GM18511 (cell line): Measurements from ENCODE around the gene CNTN4.
"Not testable (repeated sequence)": the region's sequence is repeated elsewhere in the genome, so short reads cannot be mapped to it uniquely, and the experiment has no call there.

Source experiments
- ATAC-seq: cut with Tn5 transposase; IDR thresholded peaks from one replicate; pipeline ENCODE4 v1.9.1; 2021; ENCODE audit warnings: mild to moderate bottlenecking, moderate library complexity; ENCODE audit not compliant: unreplicated experiment

Gene CNTN4

DNA sequence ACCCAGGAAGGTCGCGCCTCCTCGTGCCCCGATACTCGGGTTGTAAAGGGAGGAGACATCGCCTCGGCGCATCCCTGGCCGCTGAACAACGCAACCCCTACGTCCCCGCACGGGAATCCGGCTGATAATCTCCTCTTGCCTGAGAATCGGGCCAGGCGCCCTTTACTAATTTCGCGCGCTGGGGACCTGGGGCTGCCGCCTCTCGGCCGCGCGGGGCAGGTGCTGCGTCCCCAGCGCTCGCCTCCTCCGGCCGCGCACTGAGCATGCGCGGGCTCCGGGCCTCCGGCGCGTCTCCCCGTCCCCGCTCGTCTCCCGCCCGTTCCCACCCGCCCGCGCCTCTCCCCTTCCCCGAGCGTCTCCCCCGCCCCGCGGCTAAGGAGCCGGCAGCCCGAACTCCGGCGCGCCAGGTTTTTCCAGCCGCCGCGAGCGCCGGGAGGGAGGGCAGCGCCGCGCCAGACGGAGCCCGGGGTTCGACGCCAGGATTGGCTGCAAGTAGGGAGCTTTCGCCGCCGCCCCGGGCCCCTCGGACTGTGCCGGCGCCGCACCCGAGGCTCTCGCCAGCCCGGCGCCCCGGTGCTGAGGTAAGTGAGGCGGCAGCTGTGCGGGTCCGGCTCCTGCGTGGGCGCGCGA, at the start of gene CNTN4:
Gene CNTN4 (plus strand): TSS at position 469 of the 630 bp plus-strand sequence.
- peak; percentile 68 for ATAC-seq

- ATAC-seq, result no peak
These were observed 37.3 kb upstream of the CNTN4 start for GRCh38 chr3:2061360-2061759.

DNA sequence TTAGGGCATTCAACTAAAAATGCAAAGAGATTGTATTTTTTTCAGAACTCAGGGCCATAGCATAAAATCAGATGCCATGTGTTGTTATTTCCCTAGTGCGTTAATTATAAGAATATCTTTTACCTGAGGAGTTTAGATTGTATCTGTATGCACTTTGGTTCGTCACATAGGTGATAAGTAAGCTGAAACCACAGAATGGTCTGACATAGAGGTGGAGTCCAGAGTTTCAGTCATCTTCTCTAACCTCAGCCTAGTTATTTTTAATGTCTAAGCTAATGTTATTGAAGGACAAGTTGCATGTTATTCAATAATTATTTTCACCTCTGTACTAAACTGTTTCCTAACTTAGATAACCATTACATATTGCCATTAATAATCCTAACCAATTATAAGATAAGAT, 27.1 kb upstream of the CNTN4 start:
- no peak for ATAC-seq

DNA sequence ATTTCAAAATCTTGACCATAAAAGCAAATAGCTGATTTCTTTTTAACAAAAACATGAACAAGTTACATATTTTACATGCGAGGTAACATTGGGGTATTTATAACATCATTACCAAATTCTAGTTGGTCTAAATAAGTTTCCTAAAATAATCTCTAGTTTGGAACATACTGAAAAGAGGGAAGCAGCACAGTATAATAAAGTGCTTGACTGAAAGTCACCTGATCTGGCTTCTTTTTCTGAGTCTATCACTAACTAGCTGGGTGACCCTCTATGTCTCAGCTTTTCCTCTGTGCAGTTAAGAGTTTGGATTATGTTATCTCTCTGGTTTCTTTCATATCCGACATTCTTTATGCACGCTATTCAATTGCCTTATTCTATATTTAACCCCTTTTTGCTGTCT, 19.8 kb upstream of the CNTN4 start:
- no peak for ATAC-seq

- no peak for ATAC-seq
These were observed 15.7 kb upstream of the CNTN4 start for GRCh38 chr3:2082871-2083480.

- not testable (repeated sequence) for ATAC-seq
These were observed 15.1 kb upstream of the CNTN4 start for GRCh38 chr3:2083558-2083957.

DNA sequence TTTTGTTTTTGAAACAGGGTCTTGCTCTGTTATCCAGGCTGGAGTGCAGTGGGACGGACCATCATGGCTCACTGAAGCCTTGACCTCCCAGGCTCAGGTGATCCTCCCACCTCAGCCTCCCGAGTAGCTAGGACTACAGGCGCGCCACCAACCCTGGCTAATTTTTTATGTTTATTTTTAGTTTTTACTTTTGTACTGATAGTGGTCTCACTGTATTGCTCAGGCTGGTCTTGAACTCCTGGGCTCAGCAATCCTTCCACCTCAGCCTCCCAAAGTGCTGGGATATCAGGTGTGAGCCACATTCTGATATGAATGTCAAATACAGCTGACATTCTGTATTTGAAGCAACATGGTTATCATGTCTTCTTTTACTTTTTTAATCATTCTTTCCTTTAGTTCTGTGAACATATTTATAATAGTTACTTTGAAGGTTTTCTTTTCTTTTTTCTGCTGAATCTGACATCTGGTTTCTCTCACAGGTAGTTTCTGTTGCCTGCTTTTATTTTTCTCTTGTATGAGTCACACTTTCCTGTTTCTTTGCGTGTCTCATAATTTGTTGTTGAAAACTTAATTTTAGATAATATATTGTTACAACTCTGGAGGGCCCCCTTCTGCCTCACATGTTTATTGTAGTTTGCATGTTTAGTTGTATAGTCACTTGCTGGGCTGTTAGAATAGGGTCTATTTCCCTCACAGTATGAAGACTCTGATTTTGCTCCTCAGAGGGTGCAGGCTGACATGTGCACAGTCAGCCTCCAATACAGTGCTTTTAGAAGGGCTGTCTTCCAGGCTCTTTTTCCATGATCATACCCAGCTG, 8.4 kb upstream of the CNTN4 start:
- ATAC-seq, result no peak

DNA sequence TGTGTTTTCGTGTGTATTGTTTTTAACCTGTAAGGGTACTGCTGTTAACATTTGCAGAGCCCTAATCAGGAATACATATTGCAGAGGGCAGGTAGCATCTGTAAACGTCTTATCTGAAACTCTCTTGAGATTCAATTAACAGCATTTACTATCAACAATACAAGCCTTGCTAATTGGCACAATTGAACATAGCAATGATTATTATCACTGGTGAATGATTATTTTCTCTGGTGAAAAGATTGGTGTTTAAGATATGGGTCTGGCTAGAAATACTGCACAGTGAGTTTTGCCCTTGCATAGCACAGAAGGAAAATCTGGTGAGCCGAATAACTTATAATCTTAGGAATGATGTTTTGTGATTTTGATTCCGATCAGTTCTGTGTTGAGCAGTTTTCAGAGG, 5.9 kb upstream of the CNTN4 start:
- ATAC-seq, result no peak

GRCh38 chr3:2094941-2095340, 3.7 kb upstream of the CNTN4 start:
- ATAC-seq, result no peak

GRCh38 chr3:2096216-2096615, 2.5 kb upstream of the CNTN4 start:
- ATAC-seq, result no peak

DNA sequence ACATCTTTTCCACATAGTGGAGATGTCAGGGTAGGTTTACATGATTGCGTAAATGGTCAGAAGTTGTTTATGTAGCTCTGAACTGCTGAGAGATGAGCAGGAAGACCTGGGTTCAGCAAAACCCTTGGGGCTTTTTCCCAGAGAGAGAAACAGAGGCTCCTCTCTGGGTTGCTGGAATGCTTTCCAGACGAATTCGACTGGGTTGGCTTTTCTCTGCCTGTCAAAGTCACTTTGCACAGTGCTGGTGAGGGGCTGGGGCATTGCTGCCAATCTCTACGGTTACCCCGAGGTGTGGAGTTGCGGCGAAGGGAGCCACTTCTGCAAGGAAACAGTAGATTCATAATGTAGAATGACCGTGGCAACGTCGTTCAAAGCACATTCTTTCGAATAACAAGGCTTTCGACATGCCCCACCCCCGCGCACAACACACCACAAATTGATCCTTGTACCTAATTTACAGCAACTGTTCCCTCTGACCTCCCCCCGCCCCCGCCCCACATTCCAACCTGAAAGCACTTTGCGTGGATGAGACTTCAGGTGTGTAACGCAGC, 950 bp upstream of the CNTN4 start:
- no peak for ATAC-seq

GRCh38 chr3:2099028-2099671, 484 bp downstream of the CNTN4 start:
- no peak for ATAC-seq

- ATAC-seq, result no peak
These were observed 1.1 kb downstream of the CNTN4 start for GRCh38 chr3:2099779-2100191.

GRCh38 chr3:2106438-2106837, 7.8 kb downstream of the CNTN4 start:
- ATAC-seq, result no peak

- ATAC-seq, result no peak
These were observed 12.0 kb downstream of the CNTN4 start for GRCh38 chr3:2110597-2111117.

GRCh38 chr3:2114617-2115275, 16.1 kb downstream of the CNTN4 start:
- no peak for ATAC-seq

- ATAC-seq, result no peak
These were observed 32.1 kb downstream of the CNTN4 start for GRCh38 chr3:2130726-2131125.

DNA sequence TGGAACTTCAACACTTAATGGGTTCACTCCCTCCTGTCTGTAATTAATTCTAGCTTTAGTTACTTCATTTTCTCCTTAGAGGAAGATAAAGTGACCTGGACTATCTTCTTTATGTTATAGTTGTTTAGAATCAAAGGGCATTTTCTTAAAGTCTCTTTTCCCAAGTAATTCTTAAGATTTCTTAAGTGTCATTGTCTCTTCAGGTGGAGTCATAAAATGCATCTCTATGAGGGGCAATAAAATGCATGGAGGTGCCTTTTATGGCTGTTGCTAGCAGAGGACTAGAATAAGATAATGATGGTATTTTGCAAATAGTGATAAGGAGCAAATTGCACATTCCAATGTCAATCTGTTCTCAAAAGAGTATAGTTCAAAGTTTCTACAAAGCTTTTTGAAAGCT, 34.5 kb downstream of the CNTN4 start:
- ATAC-seq, result no peak

DNA sequence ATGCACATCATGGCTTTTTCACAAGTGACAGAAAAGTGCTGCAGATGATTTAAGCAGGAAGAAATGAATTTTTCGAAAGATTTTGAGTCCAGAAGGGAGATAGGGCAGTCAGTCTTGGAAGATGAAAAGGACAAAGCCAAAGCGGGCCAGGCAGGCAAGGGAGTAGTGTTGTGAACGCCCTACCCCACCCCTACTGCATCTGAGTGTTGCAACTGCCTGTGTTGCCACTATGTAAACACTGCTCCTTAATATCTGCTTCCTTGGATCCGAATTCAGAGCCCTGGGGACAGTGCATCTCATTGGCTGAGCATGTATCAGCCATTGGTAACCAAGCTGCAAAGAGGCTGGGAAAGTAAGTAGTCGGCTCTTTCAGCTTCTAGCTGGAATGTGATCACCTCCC, 39.0 kb downstream of the CNTN4 start:
- ATAC-seq, result no peak

- no peak for ATAC-seq
These were observed 42.8 kb downstream of the CNTN4 start for GRCh38 chr3:2141482-2141881.
